B cell (primary cell): ENCODE measurements around the gene MTHFD1L. TPM values are rescaled to one million over a fixed set of nuclear protein-coding genes. Genes with fewer than 3 reads are reported as not detected.

Experiments used
- ATAC-seq: fragments of 200-7000 bp; cut with Tn5 transposase; one replicate; pipeline ENCODE4 v1.10.0; 2021; ENCODE audit warnings: low read depth, mild to moderate bottlenecking, moderate number of reproducible peaks, moderate library complexity
- CTCF ChIA-PET: fragments of 350-600 bp; sonication (Branson Sonifier 250); formaldehyde crosslinking; loops from one replicate; lab custom pipeline; 2021; ENCODE audit warnings: antibody characterized with exemption, inconsistent platforms; lab: Charles Lee
- POLR2A ChIA-PET: fragments of 350-600 bp; sonication (Branson Sonifier 250); formaldehyde crosslinking; loops from one replicate; lab custom pipeline; 2021; ENCODE audit warnings: antibody characterized with exemption; lab: Charles Lee
- DNase-seq: peaks from one replicate; pipeline ENCODE4 v3.0.0; 2013
- H2AFZ ChIP-seq: 2 replicates; pipeline ENCODE4 v1.6.1; 2012; ENCODE audit warnings: mild to moderate bottlenecking, low read depth, low read length; ENCODE audit not compliant: insufficient read depth, poor library complexity, severe bottlenecking
- H3K27ac ChIP-seq, 2 donors: 1 replicate in 1 of 2; 2 replicates in 1 of 2; pipeline ENCODE4 v1.5.1; 2012 to 2013; ENCODE audit warnings: low read length in 2 of 2, mild to moderate bottlenecking in 2 of 2, moderate library complexity in 1 of 2
- H3K27me3 ChIP-seq, 4 experiments: fragments of 200-600 bp in 1 of 4; sonication (generic) in 1 of 4; replicated peaks in 1 of 4; 1 replicate in 2 of 4; 2 replicates in 2 of 4; pipeline versions ENCODE4 v1.6.1 to v1.7.0; 2013 to 2016; ENCODE audit warnings: low read length in 3 of 4, mild to moderate bottlenecking in 2 of 4, mixed read lengths in 1 of 4, moderate library complexity in 1 of 4; ENCODE audit not compliant: insufficient read depth in 4 of 4, control insufficient read depth in 3 of 4; ENCODE audit errors: control extremely low read depth in 1 of 4
- H3K36me3 ChIP-seq, 2 experiments: replicated peaks in 1 of 2; 1 replicate in 1 of 2; 2 replicates in 1 of 2; pipeline versions ENCODE4 v1.6.1 to v1.7.1; 2013; ENCODE audit warnings: low read length in 1 of 2; ENCODE audit not compliant: insufficient read depth in 2 of 2, control insufficient read depth in 1 of 2; ENCODE audit errors: control extremely low read depth in 1 of 2, extremely low read depth in 1 of 2
- H3K4me1 ChIP-seq, 2 donors: fragments of 200-600 bp in 1 of 2; sonication (generic) in 1 of 2; 1 replicate in 1 of 2; 2 replicates in 1 of 2; pipeline versions ENCODE4 v1.5.1 to v1.6.1; 2013 to 2017; ENCODE audit warnings: low read length in 2 of 2; ENCODE audit not compliant: control insufficient read depth in 2 of 2, insufficient read depth in 2 of 2
- H3K4me2 ChIP-seq: replicated peaks from 2 replicates; pipeline ENCODE3; 2012; ENCODE audit warnings: mild to moderate bottlenecking, low read depth, low read length; ENCODE audit not compliant: poor library complexity, severe bottlenecking
- H3K4me3 ChIP-seq, 5 experiments: fragments of 200-600 bp in 1 of 5; sonication (generic) in 1 of 5; 1 replicate in 3 of 5; 2 replicates in 2 of 5; pipeline versions ENCODE4 v1.5.1 to v1.7.0; 2011 to 2016; ENCODE audit warnings: low read length in 4 of 5, mild to moderate bottlenecking in 4 of 5, low read depth in 2 of 5, control low read depth in 1 of 5, moderate library complexity in 1 of 5; ENCODE audit not compliant: insufficient read depth in 1 of 5; ENCODE audit errors: control extremely low read depth in 1 of 5, extremely low read depth in 1 of 5
- H3K79me2 ChIP-seq: fragments of 200-600 bp; sonication (generic); one replicate; pipeline ENCODE4 v1.6.0; 2016; ENCODE audit warnings: low read length; ENCODE audit not compliant: control insufficient read depth, insufficient read depth
- H3K9ac ChIP-seq: fragments of 200-600 bp; sonication (generic); 2 replicates; pipeline ENCODE4 v1.6.1; 2017; ENCODE audit warnings: mild to moderate bottlenecking, low read length, moderate library complexity
- H3K9me3 ChIP-seq, 3 donors: one replicate each; pipeline versions ENCODE4 v1.6.1 to v1.7.1; 2013; ENCODE audit warnings: low read length in 2 of 3; ENCODE audit not compliant: control insufficient read depth in 2 of 3, insufficient read depth in 1 of 3; ENCODE audit errors: control extremely low read depth in 1 of 3
- H4K20me1 ChIP-seq: 2 replicates; pipeline ENCODE4 v1.6.0; 2012; ENCODE audit warnings: mild to moderate bottlenecking, low read length; ENCODE audit not compliant: insufficient read depth, control insufficient read depth, poor library complexity, severe bottlenecking
- H3K27ac Mint-ChIP-seq: one replicate; pipeline ENCODE4 v1.8.0; 2021; ENCODE audit warnings: mixed read lengths
- H3K27me3 Mint-ChIP-seq: one replicate; pipeline ENCODE4 v1.8.0; 2021; ENCODE audit warnings: mixed read lengths
- H3K4me1 Mint-ChIP-seq: one replicate; pipeline ENCODE4 v1.8.0; 2021; ENCODE audit warnings: mixed read lengths
- H3K4me3 Mint-ChIP-seq: one replicate; pipeline ENCODE4 v1.8.0; 2021; ENCODE audit warnings: mixed read lengths
- H3K9me3 Mint-ChIP-seq: one replicate; pipeline ENCODE4 v1.8.0; 2022; ENCODE audit warnings: mixed read lengths; ENCODE audit not compliant: insufficient read depth
- CTCF ChIP-seq: fragments of 200-600 bp; IDR thresholded peaks from one replicate; pipeline ENCODE4 v1.8.0; 2022; ENCODE audit warnings: antibody characterized with exemption, mild to moderate bottlenecking
- EZH2 ChIP-seq: IDR thresholded peaks from 2 replicates; pipeline ENCODE4 v1.6.1; 2012; ENCODE audit warnings: borderline replicate concordance, low read depth, mild to moderate bottlenecking, moderate library complexity, low read length; ENCODE audit not compliant: insufficient read depth, poor library complexity, severe bottlenecking
- WGBS: methylation state at CpG from one replicate; pipeline ENCODE4 v1.1.5; 2013; ENCODE audit warnings: missing lambda C conversion rate; ENCODE audit not compliant: insufficient coverage; 5-methylcytosine and 5-hydroxymethylcytosine counted together
- intact Hi-C: fragments of 100-400 bp; cut with micrococcal nuclease; formaldehyde crosslinking; loops from one replicate; pipeline ENCODE4 v1.10.0; 2022
- polyA plus RNA-seq: library from polyadenylated mRNA; depleted of rRNA; stranded (reverse); fragments of >200 nt; gene quantifications from 2 replicates; pipeline ENCODE4 v1.2.3, GENCODE V29; 2012
- total RNA-seq, 2 donors: library from RNA; stranded (reverse); fragments of 120-200 nt in 1 of 2; gene quantifications; 1 replicate in 1 of 2; 2 replicates in 1 of 2; pipeline versions ENCODE4 v1.2.3 to v1.2.4, GENCODE V29; 2013 to 2022

MTHFD1L gene
- total and polyA plus RNA-seq, 2 donors (not counting 1 experiment from before 2014, with no cell fraction given) = 2.9 to 16.1 TPM

GRCh38 chr6:150931405-150931804 lies 65.9 kb downstream of the MTHFD1L start:
- Histone ChIP-seq H2AFZ (no peak overlapping the region), H3K79me2 (no peaks in the 10 kb centered on the region), H4K20me1 (no peaks in the 10 kb centered on the region), H3K27ac (no peak overlapping the region), H3K27me3 (no peaks in the 10 kb centered on the region), H3K4me3 (no peak overlapping the region), H3K4me1 (peaks cover 9 to 11% of the 10 kb centered on the region in 2 donors), H3K36me3 (peaks cover 1 to 3% of the 10 kb centered on the region in 2 experiments), H3K4me2 (no peak overlapping the region), H3K9ac (no peak overlapping the region), H3K9me3 (no peaks in the 10 kb centered on the region)
- Mint-ChIP-seq H3K27ac (no peak overlapping the region), H3K4me1 (peaks cover 9% of the 10 kb centered on the region), H3K9me3 (no peaks in the 10 kb centered on the region), H3K4me3 (no peak overlapping the region), H3K27me3 (no peaks in the 10 kb centered on the region)
- no CpG with 5 or more reads among the region's 1 CpG for WGBS
- DNase-seq (no peak), ATAC-seq (no peak)
- CTCF ChIA-PET = no interaction called here
- POLR2A ChIA-PET = no interaction called here
- intact Hi-C loops = no loop called here
- TF ChIP-seq EZH2 (no peak), CTCF (no peak)

- H3K79me2 ChIP-seq = no peaks in the 10 kb centered on the region
- H3K9me3 ChIP-seq = no peaks in the 10 kb centered on the region
- H3K36me3 ChIP-seq = peaks cover 0 to 5% of the 10 kb centered on the region in 2 experiments
- ATAC-seq (no peak), DNase-seq (no peak)
- no peak overlapping the region for H3K9ac ChIP-seq
- no peaks in the 10 kb centered on the region for H4K20me1 ChIP-seq
- no peak overlapping the region for H2AFZ ChIP-seq
- Mint-ChIP-seq H3K27me3 (no peaks in the 10 kb centered on the region), H3K4me3 (no peak overlapping the region), H3K4me1 (peaks cover 2% of the 10 kb centered on the region), H3K27ac (no peak overlapping the region), H3K9me3 (no peaks in the 10 kb centered on the region)
- H3K4me3 ChIP-seq = no peak overlapping the region
- H3K4me2 ChIP-seq = no peak overlapping the region
- ChIA-PET CTCF (no interaction called here), POLR2A (no interaction called here)
- no CpG with 5 or more reads among the region's 3 CpGs for WGBS
- H3K27ac ChIP-seq = no peak overlapping the region
- TF ChIP-seq CTCF (no peak), EZH2 (no peak)
- intact Hi-C loops = no loop called here
- no peaks in the 10 kb centered on the region for H3K27me3 ChIP-seq
- no peaks in the 10 kb centered on the region for H3K4me1 ChIP-seq
Observed at GRCh38 chr6:150932996-150933395, 67.5 kb downstream of the MTHFD1L start.
